GM23338 (cell line): ENCODE results near the gene LOC101059915.
A peak's percentile ranks its signal among the peaks of the same experiment; 100 is the strongest.

Experiments
- ATAC-seq: fragments of 200-7000 bp; cut with Tn5 transposase; 3 replicates; pipeline ENCODE4 v1.9.1; 2020
- DNase-seq: peaks from one replicate; pipeline ENCODE4 v3.0.0-alpha.2; 2015; ENCODE audit warnings: low spot score
- H2AFZ ChIP-seq: fragments of 200-600 bp; sonication (generic); 2 replicates; pipeline ENCODE4 v1.8.0; 2016; ENCODE audit warnings: antibody characterized with exemption, mild to moderate bottlenecking, moderate library complexity
- H3F3A ChIP-seq: fragments of 200-600 bp; sonication (generic); replicated peaks from 2 replicates; pipeline ENCODE4 v1.8.0; 2017; ENCODE audit warnings: antibody characterized with exemption, mixed run types, low read depth
- H3K27ac ChIP-seq: fragments of 200-600 bp; sonication (generic); 2 replicates; pipeline ENCODE4 v1.6.1; 2016; ENCODE audit warnings: low read depth
- H3K27me3 ChIP-seq: fragments of 200-600 bp; sonication (generic); 2 replicates; pipeline ENCODE4 v1.8.0; 2016; ENCODE audit warnings: mild to moderate bottlenecking, mixed run types, moderate library complexity; ENCODE audit not compliant: insufficient read depth
- H3K36me3 ChIP-seq: fragments of 200-600 bp; sonication (generic); 2 replicates; pipeline ENCODE4 v1.8.0; 2016; ENCODE audit warnings: mild to moderate bottlenecking; ENCODE audit not compliant: insufficient read depth
- H3K4me1 ChIP-seq: fragments of 200-600 bp; sonication (generic); 2 replicates; pipeline ENCODE4 v1.8.0; 2016; ENCODE audit warnings: mild to moderate bottlenecking, moderate library complexity; ENCODE audit not compliant: insufficient read depth
- H3K4me2 ChIP-seq: fragments of 200-600 bp; sonication (generic); 2 replicates; pipeline ENCODE4 v1.7.1; 2017; ENCODE audit warnings: mixed run types
- H3K4me3 ChIP-seq: fragments of 200-600 bp; sonication (generic); 2 replicates; pipeline ENCODE4 v1.6.1; 2016; ENCODE audit warnings: mixed run types
- H3K79me2 ChIP-seq: fragments of 200-600 bp; sonication (generic); replicated peaks from 2 replicates; pipeline ENCODE4 v1.8.0; 2017; ENCODE audit warnings: mild to moderate bottlenecking; ENCODE audit not compliant: insufficient read depth
- H3K9me2 ChIP-seq: fragments of 200-600 bp; sonication (generic); 2 replicates; pipeline ENCODE4 v1.8.0; 2017; ENCODE audit not compliant: insufficient read depth
- H4K20me1 ChIP-seq: fragments of 200-600 bp; sonication (generic); replicated peaks from 2 replicates; pipeline ENCODE4 v1.8.0; 2017; ENCODE audit warnings: mild to moderate bottlenecking; ENCODE audit not compliant: insufficient read depth
- H3K27ac Mint-ChIP-seq: 2 replicates; pipeline ENCODE4 v1.8.0; 2020; ENCODE audit warnings: inconsistent platforms, mild to moderate bottlenecking, moderate library complexity, mixed read lengths
- H3K27me3 Mint-ChIP-seq: 3 replicates; pipeline ENCODE4 v1.8.0; 2022; ENCODE audit warnings: low read depth, mild to moderate bottlenecking, moderate library complexity, mixed read lengths, inconsistent platforms; ENCODE audit not compliant: insufficient read depth, poor library complexity
- H3K36me3 Mint-ChIP-seq: 3 replicates; pipeline ENCODE4 v1.8.0; 2021; ENCODE audit warnings: low read depth, mild to moderate bottlenecking, inconsistent platforms, moderate library complexity, mixed read lengths
- H3K4me1 Mint-ChIP-seq: 3 replicates; pipeline ENCODE4 v1.8.0; 2020; ENCODE audit warnings: mild to moderate bottlenecking, inconsistent platforms, mixed read lengths
- H3K4me3 Mint-ChIP-seq: 3 replicates; pipeline ENCODE4 v1.8.0; 2021; ENCODE audit warnings: moderate library complexity, mild to moderate bottlenecking, inconsistent platforms, mixed read lengths
- H3K9me3 Mint-ChIP-seq: 3 replicates; pipeline ENCODE4 v1.8.0; 2020; ENCODE audit warnings: moderate library complexity, mild to moderate bottlenecking, inconsistent platforms, mixed read lengths
- CREB1 ChIP-seq: fragments of 250-450 bp; sonication (Bioruptor Pico); IDR thresholded peaks from 2 replicates; pipeline ENCODE4 v1.5.0; 2020; ENCODE audit warnings: low read depth, mild to moderate bottlenecking, moderate library complexity
- CTCF ChIP-seq, 2 experiments: fragments of 200-600 bp in 1 of 2; sonication (generic) in 1 of 2; conservative IDR thresholded peaks; 2 replicates each; pipeline versions ENCODE4 v1.5.1 to v1.6.1; 2016 to 2017; ENCODE audit warnings: antibody characterized with exemption in 2 of 2, low read depth in 2 of 2, mild to moderate bottlenecking in 2 of 2, moderate library complexity in 1 of 2
- ETS1 ChIP-seq: IDR thresholded peaks from 2 replicates; pipeline ENCODE4 v1.6.1; 2016; ENCODE audit warnings: antibody characterized with exemption
- EZH2 ChIP-seq: fragments of 200-600 bp; sonication (generic); IDR thresholded peaks from one replicate; pipeline ENCODE4 v1.8.0; 2017; ENCODE audit warnings: antibody characterized with exemption, mild to moderate bottlenecking, low read depth; ENCODE audit not compliant: unreplicated experiment
- EZH2phosphoT487 ChIP-seq: fragments of 200-600 bp; sonication (generic); IDR thresholded peaks from one replicate; pipeline ENCODE4 v1.8.1; 2018; ENCODE audit warnings: antibody characterized with exemption; ENCODE audit not compliant: unreplicated experiment
- JUNB ChIP-seq: IDR thresholded peaks from one replicate; pipeline ENCODE4 v1.6.1; 2016; ENCODE audit warnings: antibody characterized with exemption; ENCODE audit not compliant: unreplicated experiment
- NANOG ChIP-seq: IDR thresholded peaks from 2 replicates; pipeline ENCODE4 v1.6.1; 2016; ENCODE audit warnings: antibody characterized with exemption, borderline replicate concordance
- POLR2AphosphoS5 ChIP-seq: IDR thresholded peaks from 2 replicates; pipeline ENCODE4 v1.6.1; 2016; ENCODE audit warnings: antibody characterized with exemption, low read depth
- REST ChIP-seq: IDR thresholded peaks from one replicate; pipeline ENCODE4 v1.6.1; 2018; ENCODE audit warnings: antibody characterized with exemption; ENCODE audit not compliant: unreplicated experiment
- STAT1 ChIP-seq: IDR thresholded peaks from one replicate; pipeline ENCODE4 v1.6.1; 2016; ENCODE audit warnings: antibody characterized with exemption; ENCODE audit not compliant: unreplicated experiment
- ZNF114 ChIP-seq: fragments of 250-450 bp; sonication (Bioruptor Pico); IDR thresholded peaks from 2 replicates; pipeline ENCODE4 v1.5.0; 2020; ENCODE audit warnings: mild to moderate bottlenecking, moderate library complexity

LOC101059915 gene

GRCh38 chrX:71652405-71652804 lies 14.9 kb upstream of the LOC101059915 start:
- Histone ChIP-seq H3K9me2 (no peaks in the 10 kb centered on the region), H4K20me1 (no peaks in the 10 kb centered on the region), H3K79me2 (no peaks in the 10 kb centered on the region), H3F3A (no peaks in the 10 kb centered on the region), H3K4me2 (no peak overlapping the region), H3K4me3 (no peak overlapping the region), H3K4me1 (no peaks in the 10 kb centered on the region), H3K27ac (no peak overlapping the region), H3K36me3 (no peaks in the 10 kb centered on the region), H2AFZ (no peak overlapping the region), H3K27me3 (no peaks in the 10 kb centered on the region)
- Mint-ChIP-seq H3K9me3 (no peaks in the 10 kb centered on the region), H3K27me3 (no peaks in the 10 kb centered on the region), H3K27ac (no peak overlapping the region), H3K4me3 (no peak overlapping the region), H3K4me1 (no peaks in the 10 kb centered on the region), H3K36me3 (no peaks in the 10 kb centered on the region; the same call in 1 of the 3 replicates)
- DNase-seq, result peak; percentile 62
- ATAC-seq, result peak; percentile 74
- TF ChIP-seq CTCF (conservative IDR thresholded peaks at IDR 0.05; ENCODE audit: low read depth in 2 of 2) (peak; percentile 62 to 72), CREB1 (CRISPR knock-in tag) (no peak)

- Histone ChIP-seq H3K27me3 (no peaks in the 10 kb centered on the region), H3K9me2 (no peaks in the 10 kb centered on the region), H4K20me1 (no peaks in the 10 kb centered on the region), H3K27ac (no peak overlapping the region), H2AFZ (no peak overlapping the region), H3K4me1 (no peaks in the 10 kb centered on the region), H3K4me3 (no peak overlapping the region), H3F3A (no peaks in the 10 kb centered on the region), H3K36me3 (no peaks in the 10 kb centered on the region), H3K4me2 (no peak overlapping the region), H3K79me2 (no peaks in the 10 kb centered on the region)
- Mint-ChIP-seq H3K36me3 (no peaks in the 10 kb centered on the region; the same call in 2 of the 3 replicates), H3K4me1 (no peaks in the 10 kb centered on the region), H3K27me3 (no peaks in the 10 kb centered on the region), H3K9me3 (no peaks in the 10 kb centered on the region), H3K4me3 (no peak overlapping the region), H3K27ac (no peak overlapping the region)
- no peak for ATAC-seq
- no peak for DNase-seq
- TF ChIP-seq CREB1 (CRISPR knock-in tag) (no peak), POLR2AphosphoS5 (no peak), EZH2phosphoT487 (no peak), NANOG (no peak), ETS1 (no peak), EZH2 (no peak), STAT1 (no peak), ZNF114 (no peak), JUNB (no peak), REST (no peak)
Observed at GRCh38 chrX:71653344-71653743, 14.0 kb upstream of the LOC101059915 start.
